K562 (cell line): Measurements from ENCODE around the gene PLXDC1. TPM values are rescaled to one million over a fixed set of nuclear protein-coding genes. Genes with fewer than 3 reads are reported as not detected.

ENCODE experiments used
- BCL6 ChIP-seq: fragments of 250-450 bp; sonication (Bioruptor Pico); IDR thresholded peaks from 2 replicates; pipeline ENCODE4 v1.4.0; 2020
- CAMTA2 ChIP-seq: fragments of 250-450 bp; sonication (Bioruptor Pico); conservative IDR thresholded peaks from 2 replicates; pipeline ENCODE4 v1.5.1; 2022
- COPS2 ChIP-seq: fragments of 450-650 bp; conservative IDR thresholded peaks from 2 replicates; pipeline ENCODE4 v1.6.1; 2016; ENCODE audit warnings: mild to moderate bottlenecking, moderate library complexity
- ETV5 ChIP-seq: sonication (generic); formaldehyde crosslinking; IDR thresholded peaks from 2 replicates; pipeline ENCODE4 v1.4.0; 2020; ENCODE audit warnings: low read depth, mild to moderate bottlenecking, missing genetic modification reagents
- FOXK1 ChIP-seq: sonication (generic); formaldehyde crosslinking; IDR thresholded peaks from 2 replicates; pipeline ENCODE4 v1.8.0; 2022; ENCODE audit warnings: missing genetic modification reagents, mild to moderate bottlenecking, borderline replicate concordance
- GATAD2A ChIP-seq: fragments of 450-650 bp; IDR thresholded peaks from 2 replicates; pipeline ENCODE4 v1.6.1; 2017
- KLF6 ChIP-seq: fragments of 250-450 bp; sonication (Bioruptor Pico); IDR thresholded peaks from 2 replicates; pipeline ENCODE4 v1.4.0; 2020; ENCODE audit warnings: mild to moderate bottlenecking, moderate library complexity, borderline replicate concordance
- NFIC ChIP-seq: fragments of 450-650 bp; IDR thresholded peaks from 2 replicates; pipeline ENCODE4 v1.6.1; 2017; ENCODE audit warnings: mild to moderate bottlenecking, inconsistent platforms
- PCBP1 ChIP-seq: fragments of 200-400 bp; formaldehyde crosslinking; IDR thresholded peaks from 2 replicates; pipeline ENCODE4 v1.6.1; 2018; ENCODE audit warnings: mild to moderate bottlenecking, low read depth, low read length; ENCODE audit not compliant: poor library complexity, severe bottlenecking
- PHF20 ChIP-seq: fragments of 450-650 bp; IDR thresholded peaks from 2 replicates; pipeline ENCODE4 v1.6.1; 2018; ENCODE audit not compliant: partially characterized antibody
- POLR2H ChIP-seq: IDR thresholded peaks from 2 replicates; pipeline ENCODE4 v1.6.1; 2016; ENCODE audit warnings: missing genetic modification characterization, low read depth, mild to moderate bottlenecking, control low read depth, missing compliant biosample characterization, moderate library complexity
- PPARD ChIP-seq: fragments of 250-450 bp; sonication (Bioruptor Pico); IDR thresholded peaks from 2 replicates; pipeline ENCODE4 v1.8.0; 2022; ENCODE audit warnings: inconsistent platforms, mild to moderate bottlenecking, moderate library complexity
- PYGO2 ChIP-seq: fragments of 450-650 bp; IDR thresholded peaks from 2 replicates; pipeline ENCODE4 v1.6.1; 2016; ENCODE audit warnings: mild to moderate bottlenecking, missing genetic modification characterization, moderate library complexity, missing compliant biosample characterization
- RBM34 ChIP-seq: fragments of 200-400 bp; formaldehyde crosslinking; IDR thresholded peaks from 2 replicates; pipeline ENCODE4 v1.6.1; 2018; ENCODE audit warnings: low read length, borderline replicate concordance; ENCODE audit not compliant: insufficient read depth
- RBM39 ChIP-seq: fragments of 200-400 bp; formaldehyde crosslinking; optimal IDR thresholded peaks from 2 replicates; pipeline ENCODE3; 2018; ENCODE audit warnings: low read depth, low read length
- RCOR1 ChIP-seq, 2 experiments: IDR thresholded peaks; 2 replicates each; pipeline ENCODE4 v1.6.1; 2012; ENCODE audit warnings: low read depth in 2 of 2, low read length in 2 of 2, borderline replicate concordance in 1 of 2, improper control_type of control experiment in 1 of 2
- TAF9B ChIP-seq: fragments of 450-650 bp; IDR thresholded peaks from 2 replicates; pipeline ENCODE4 v1.6.1; 2018; ENCODE audit warnings: mild to moderate bottlenecking; ENCODE audit not compliant: partially characterized antibody
- TEAD4 ChIP-seq, 2 experiments: sonication (generic) in 1 of 2; formaldehyde crosslinking in 1 of 2; IDR thresholded peaks; 2 replicates each; pipeline versions ENCODE4 v1.6.1 to v1.8.0; 2012 to 2022; ENCODE audit warnings: borderline replicate concordance in 1 of 2, inconsistent platforms in 1 of 2, low read length in 1 of 2, mild to moderate bottlenecking in 1 of 2, missing genetic modification reagents in 1 of 2
- TSC22D4 ChIP-seq: fragments of 450-650 bp; IDR thresholded peaks from 2 replicates; pipeline ENCODE4 v1.6.1; 2016; ENCODE audit warnings: missing genetic modification characterization, missing biosample characterization, control low read depth
- WHSC1 ChIP-seq: IDR thresholded peaks from one replicate; pipeline ENCODE4 v1.6.1; 2012; ENCODE audit warnings: low read length, control low read depth, inconsistent platforms
- ZFP30 ChIP-seq: fragments of 250-450 bp; sonication (Bioruptor Pico); IDR thresholded peaks from 2 replicates; pipeline ENCODE4 v1.8.0; 2022; ENCODE audit warnings: moderate library complexity, mild to moderate bottlenecking, inconsistent platforms, borderline replicate concordance
- ZNF263 ChIP-seq: sonication (generic); formaldehyde crosslinking; IDR thresholded peaks from 2 replicates; pipeline ENCODE4 v1.8.0; 2022; ENCODE audit warnings: mild to moderate bottlenecking, missing genetic modification reagents, borderline replicate concordance
- ZNF347 ChIP-seq: fragments of 450-650 bp; formaldehyde crosslinking; IDR thresholded peaks from 2 replicates; pipeline ENCODE4 v1.4.0; 2020; ENCODE audit warnings: low read depth, mild to moderate bottlenecking, moderate library complexity
- polyA plus RNA-seq, 8 experiments: library from polyadenylated mRNA; depleted of rRNA in 4 of 8; stranded (reverse) in 5 of 8; unstranded in 3 of 8; fragments of >200 nt; fragmentation: Nextera tagmentation in 2 of 8; fragmentation: Illumina TruSeq in 1 of 8; extraction: Ambion mirVana in 2 of 8; extraction: Trizol in 1 of 8; gene quantifications; 2 replicates each; pipeline versions ENCODE4 v1.2.1 to v1.2.3, GENCODE V29; 2011 to 2014; ENCODE audit warnings: inconsistent platforms in 1 of 8, missing spikeins in 1 of 8
- total RNA-seq, 7 experiments: library from RNA; depleted of rRNA in 6 of 7; stranded (reverse); fragments of >200 nt in 6 of 7; fragmentation: Illumina TruSeq in 2 of 7; extraction: Trizol in 2 of 7; gene quantifications; 2 replicates each; pipeline versions ENCODE4 v1.2.1 to v1.2.3, GENCODE V29; 2011 to 2021; ENCODE audit warnings: low replicate concordance in 1 of 7
- TF ChIP-seq, protein P1 (sequence below): fragments of 450-650 bp; formaldehyde crosslinking; IDR thresholded peaks from 2 replicates; pipeline ENCODE4 v1.4.0; 2022; ENCODE audit warnings: mild to moderate bottlenecking, moderate library complexity
- TF ChIP-seq, protein P2 (sequence below): fragments of 150-350 bp; IDR thresholded peaks from 2 replicates; pipeline ENCODE4 v1.6.1; 2014; ENCODE audit warnings: low read depth, mild to moderate bottlenecking, low read length, borderline replicate concordance
- TF ChIP-seq, protein P3 (sequence below): IDR thresholded peaks from 2 replicates; pipeline ENCODE4 v1.6.1; 2011; ENCODE audit not compliant: insufficient read length; ENCODE audit errors: extremely low read depth

Gene PLXDC1
- total and polyA plus RNA-seq, 9 of the 15 experiments (the other 6 are each of a cell fraction or from before 2014, with no cell fraction given), result not detected

DNA sequence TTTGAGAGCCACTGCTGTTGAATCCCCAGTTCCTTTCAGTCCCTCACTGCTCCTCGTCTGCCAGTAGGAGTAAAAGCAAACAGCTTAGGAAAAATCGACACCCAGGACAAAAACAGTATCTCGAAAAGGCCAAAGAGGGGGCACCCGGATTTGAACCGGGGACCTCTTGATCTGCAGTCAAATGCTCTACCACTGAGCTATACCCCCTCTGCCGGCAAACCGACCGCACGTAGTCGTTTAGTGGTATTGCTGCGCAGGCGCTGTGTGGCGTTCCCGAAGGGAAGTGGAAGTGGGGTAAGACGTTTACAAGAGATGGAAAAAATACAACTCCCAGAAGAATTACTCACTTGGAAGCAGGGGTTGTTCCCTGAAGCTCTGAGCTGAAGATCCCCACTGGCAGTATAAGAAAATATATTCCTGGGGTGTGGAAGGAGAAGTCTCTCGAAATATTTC is 2.2 kb upstream of the PLXDC1 start (continued):
- peak; percentile 99; the same call in 1 of the 2 replicates for TF ChIP-seq POLR2H
- no peak for TF ChIP-seq PHF20
- no peak for TF ChIP-seq ETV5
- TF ChIP-seq ZNF263 (CRISPR knock-in tag), result no peak
- TF ChIP-seq RBM34, result no peak
- no peak for TF ChIP-seq PCBP1
- TF ChIP-seq RBM39, result peak; percentile 32
- no peak for TF ChIP-seq KLF6 (CRISPR knock-in tag)
- TF ChIP-seq NFIC, result peak; percentile 74
- TF ChIP-seq ZFP30 (CRISPR knock-in tag), result no peak
- no peak for TF ChIP-seq ZNF347 (CRISPR knock-in tag)
- TF ChIP-seq RCOR1 (IDR thresholded peaks at IDR 0.05; ENCODE audit: borderline replicate concordance in 1 of 2, low read depth in 2 of 2, low read length in 2 of 2), result peak; percentile 22 to 27; a peak in 1 of 4 replicates
- TF ChIP-seq, protein P1, sequence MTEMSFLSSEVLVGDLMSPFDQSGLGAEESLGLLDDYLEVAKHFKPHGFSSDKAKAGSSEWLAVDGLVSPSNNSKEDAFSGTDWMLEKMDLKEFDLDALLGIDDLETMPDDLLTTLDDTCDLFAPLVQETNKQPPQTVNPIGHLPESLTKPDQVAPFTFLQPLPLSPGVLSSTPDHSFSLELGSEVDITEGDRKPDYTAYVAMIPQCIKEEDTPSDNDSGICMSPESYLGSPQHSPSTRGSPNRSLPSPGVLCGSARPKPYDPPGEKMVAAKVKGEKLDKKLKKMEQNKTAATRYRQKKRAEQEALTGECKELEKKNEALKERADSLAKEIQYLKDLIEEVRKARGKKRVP, result no peak
- no peak for TF ChIP-seq BCL6 (CRISPR knock-in tag)
- TF ChIP-seq TSC22D4 (tag), result no peak
- no peak for TF ChIP-seq COPS2
- TF ChIP-seq, protein P2, sequence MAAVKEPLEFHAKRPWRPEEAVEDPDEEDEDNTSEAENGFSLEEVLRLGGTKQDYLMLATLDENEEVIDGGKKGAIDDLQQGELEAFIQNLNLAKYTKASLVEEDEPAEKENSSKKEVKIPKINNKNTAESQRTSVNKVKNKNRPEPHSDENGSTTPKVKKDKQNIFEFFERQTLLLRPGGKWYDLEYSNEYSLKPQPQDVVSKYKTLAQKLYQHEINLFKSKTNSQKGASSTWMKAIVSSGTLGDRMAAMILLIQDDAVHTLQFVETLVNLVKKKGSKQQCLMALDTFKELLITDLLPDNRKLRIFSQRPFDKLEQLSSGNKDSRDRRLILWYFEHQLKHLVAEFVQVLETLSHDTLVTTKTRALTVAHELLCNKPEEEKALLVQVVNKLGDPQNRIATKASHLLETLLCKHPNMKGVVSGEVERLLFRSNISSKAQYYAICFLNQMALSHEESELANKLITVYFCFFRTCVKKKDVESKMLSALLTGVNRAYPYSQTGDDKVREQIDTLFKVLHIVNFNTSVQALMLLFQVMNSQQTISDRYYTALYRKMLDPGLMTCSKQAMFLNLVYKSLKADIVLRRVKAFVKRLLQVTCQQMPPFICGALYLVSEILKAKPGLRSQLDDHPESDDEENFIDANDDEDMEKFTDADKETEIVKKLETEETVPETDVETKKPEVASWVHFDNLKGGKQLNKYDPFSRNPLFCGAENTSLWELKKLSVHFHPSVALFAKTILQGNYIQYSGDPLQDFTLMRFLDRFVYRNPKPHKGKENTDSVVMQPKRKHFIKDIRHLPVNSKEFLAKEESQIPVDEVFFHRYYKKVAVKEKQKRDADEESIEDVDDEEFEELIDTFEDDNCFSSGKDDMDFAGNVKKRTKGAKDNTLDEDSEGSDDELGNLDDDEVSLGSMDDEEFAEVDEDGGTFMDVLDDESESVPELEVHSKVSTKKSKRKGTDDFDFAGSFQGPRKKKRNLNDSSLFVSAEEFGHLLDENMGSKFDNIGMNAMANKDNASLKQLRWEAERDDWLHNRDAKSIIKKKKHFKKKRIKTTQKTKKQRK, result no peak
- peak; percentile 76 for TF ChIP-seq TEAD4 (IDR thresholded peaks at IDR 0.05; ENCODE audit: low read length)
- no peak for TF ChIP-seq TEAD4 (CRISPR knock-in tag; IDR thresholded peaks at IDR 0.05; ENCODE audit: borderline replicate concordance)
- no peak for TF ChIP-seq GATAD2A
- no peak for TF ChIP-seq PPARD (CRISPR knock-in tag)
- TF ChIP-seq, protein P3, sequence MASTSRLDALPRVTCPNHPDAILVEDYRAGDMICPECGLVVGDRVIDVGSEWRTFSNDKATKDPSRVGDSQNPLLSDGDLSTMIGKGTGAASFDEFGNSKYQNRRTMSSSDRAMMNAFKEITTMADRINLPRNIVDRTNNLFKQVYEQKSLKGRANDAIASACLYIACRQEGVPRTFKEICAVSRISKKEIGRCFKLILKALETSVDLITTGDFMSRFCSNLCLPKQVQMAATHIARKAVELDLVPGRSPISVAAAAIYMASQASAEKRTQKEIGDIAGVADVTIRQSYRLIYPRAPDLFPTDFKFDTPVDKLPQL, result no peak
- no peak for TF ChIP-seq WHSC1
- no peak for TF ChIP-seq PYGO2 (tag)
- TF ChIP-seq TAF9B, result no peak
- no peak for TF ChIP-seq CAMTA2
- TF ChIP-seq FOXK1 (CRISPR knock-in tag), result no peak
